H1 (cell line): ENCODE results near the gene MIA2. TPM values are rescaled to one million over a fixed set of nuclear protein-coding genes. Genes with fewer than 3 reads are reported as not detected.

Source experiments
- GABPA ChIP-seq: IDR thresholded peaks from 2 replicates; pipeline ENCODE4 v1.6.1; 2011; ENCODE audit warnings: mild to moderate bottlenecking, low read length, moderate library complexity, borderline replicate concordance; ENCODE audit not compliant: insufficient read depth
- GTF2F1 ChIP-seq: IDR thresholded peaks from 2 replicates; pipeline ENCODE4 v1.6.1; 2012; ENCODE audit warnings: low read depth, low read length, improper control_type of control experiment, borderline replicate concordance
- NRF1 ChIP-seq: IDR thresholded peaks from 2 replicates; pipeline ENCODE4 v1.6.1; 2011; ENCODE audit warnings: mild to moderate bottlenecking, low read depth, low read length, improper control_type of control experiment
- POLR2AphosphoS5 ChIP-seq: IDR thresholded peaks from 2 replicates; pipeline ENCODE4 v1.6.1; 2011; ENCODE audit warnings: low read depth, low read length
- RAD21 ChIP-seq, 2 experiments: IDR thresholded peaks in 1 of 2; conservative IDR thresholded peaks in 1 of 2; 2 replicates each; pipeline ENCODE4 v1.6.1; 2011; ENCODE audit warnings: low read depth in 2 of 2, low read length in 2 of 2, improper control_type of control experiment in 1 of 2, inconsistent platforms in 1 of 2, mild to moderate bottlenecking in 1 of 2, moderate library complexity in 1 of 2
- RFX5 ChIP-seq: IDR thresholded peaks from 2 replicates; pipeline ENCODE4 v1.6.1; 2011; ENCODE audit warnings: low read depth, low read length, improper control_type of control experiment, borderline replicate concordance
- SP4 ChIP-seq: IDR thresholded peaks from 2 replicates; pipeline ENCODE4 v1.6.1; 2012; ENCODE audit warnings: low read length, inconsistent platforms
- polyA plus RNA-seq, 7 experiments: library from polyadenylated mRNA; depleted of rRNA in 3 of 7; stranded (reverse) in 5 of 7; unstranded in 2 of 7; fragments of >200 nt in 5 of 7; fragments of 200-250 nt in 2 of 7; gene quantifications; 1 replicate in 5 of 7; 2 replicates in 1 of 7; 4 replicates in 1 of 7; pipeline versions ENCODE4 v1.2.1 to v1.2.3, GENCODE V29; 2011 to 2013; ENCODE audit warnings: missing spikeins in 2 of 7, mixed read lengths in 2 of 7
- total RNA-seq: library from RNA; stranded (reverse); fragmentation: NEBNext Ultra II Directional; extraction: Animal tissue kit (Norgen Biotek cat#: 25700); gene quantifications from 2 replicates; pipeline ENCODE4 v1.2.1, GENCODE V29; 2021

The MIA2 gene
- total and polyA plus RNA-seq, 2 of the 8 experiments (the other 6 are each of a cell fraction or from before 2014, with no cell fraction given), result 10.1 to 15.0 TPM

DNA sequence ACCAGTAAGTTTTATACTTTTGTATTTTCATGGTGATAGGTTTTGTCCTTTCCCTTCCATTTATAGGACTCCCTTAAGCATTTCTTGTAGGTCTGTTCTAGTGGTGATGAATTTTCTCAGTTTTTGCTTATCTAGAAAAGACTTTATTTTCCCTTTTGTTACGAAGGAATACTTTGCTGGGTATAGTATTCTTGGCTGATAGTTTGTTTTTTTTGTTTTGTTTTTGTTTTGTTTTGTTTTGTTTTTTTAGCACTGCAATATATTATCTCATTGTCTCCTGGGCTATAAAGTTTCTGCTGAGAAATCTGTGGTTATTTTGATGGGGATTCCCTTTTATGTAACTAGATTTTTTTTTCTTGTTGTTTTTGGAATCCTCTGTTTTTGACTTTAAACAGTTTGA lies 130.8 kb downstream of the MIA2 start (continued):
- TF ChIP-seq GABPA (no peak), POLR2AphosphoS5 (no peak), SP4 (no peak), RFX5 (no peak), RAD21 (IDR thresholded peaks at IDR 0.05 in 1 of 2, conservative IDR thresholded peaks at IDR 0.05 in 1 of 2; ENCODE audit: low read depth in 2 of 2, low read length in 2 of 2) (no peak), NRF1 (no peak), GTF2F1 (no peak)
- TF ChIP-seq, all 59 proteins: peak for 0
